NCI-H2107 treated with DMSO at 0.1 percent for 48 hours (cell line): ENCODE results near the gene RASA2.
A peak's percentile ranks its signal among the peaks of the same experiment; 100 is the strongest.
"Not testable (repeated sequence)": the region's sequence is repeated elsewhere in the genome, so short reads cannot be mapped to it uniquely, and the experiment has no call there.

Experiments used
- DNase-seq: peaks from one replicate; lab custom pipeline; 2025; ENCODE audit not compliant: unreplicated experiment; lab: John Stamatoyannopoulos, UW

RASA2 gene

DNA sequence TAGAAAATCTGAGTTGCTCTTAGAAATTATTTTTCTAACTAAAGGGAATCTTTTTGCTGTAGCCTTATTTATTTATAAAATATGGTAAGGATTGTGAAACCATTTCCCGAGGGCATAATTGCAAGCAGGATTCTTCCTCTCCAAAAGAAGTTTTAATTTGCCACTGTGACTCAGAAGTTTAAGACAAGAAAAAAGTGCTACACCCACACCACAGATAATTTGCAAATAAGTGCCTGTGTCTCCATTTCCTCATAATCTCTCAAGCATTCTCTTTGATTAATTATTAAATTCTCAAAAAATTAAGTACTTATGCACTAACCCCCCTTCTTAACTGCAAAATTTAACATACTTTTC is 43.6 kb downstream of the RASA2 start:
- DNase-seq: no peak

GRCh38 chr3:141532609-141533008 is 45.8 kb downstream of the RASA2 start:
- no peak for DNase-seq

DNA sequence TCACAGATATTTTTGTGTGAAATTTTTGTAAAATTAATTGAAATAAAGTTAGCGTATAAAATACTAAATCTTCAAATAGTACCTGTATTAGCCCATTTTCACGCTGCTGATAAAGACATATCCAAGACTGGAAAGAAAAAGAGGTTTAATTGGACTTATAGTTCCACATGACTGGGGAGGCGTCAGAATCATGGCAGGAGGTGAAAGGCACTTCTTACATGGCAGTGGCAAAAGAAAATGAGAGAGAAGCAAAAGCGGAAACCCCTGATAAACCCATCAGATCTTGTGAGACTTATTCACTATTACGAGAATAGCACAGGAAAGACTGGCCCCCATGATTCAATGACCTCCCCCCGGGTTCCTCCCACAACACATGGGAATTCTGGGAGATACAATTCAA is 49.2 kb downstream of the RASA2 start:
- not testable (repeated sequence) for DNase-seq

GRCh38 chr3:141537856-141538255 is 51.0 kb downstream of the RASA2 start:
- no peak for DNase-seq

- DNase-seq: no peak
Observed at GRCh38 chr3:141538568-141539240, 51.9 kb downstream of the RASA2 start.

DNA sequence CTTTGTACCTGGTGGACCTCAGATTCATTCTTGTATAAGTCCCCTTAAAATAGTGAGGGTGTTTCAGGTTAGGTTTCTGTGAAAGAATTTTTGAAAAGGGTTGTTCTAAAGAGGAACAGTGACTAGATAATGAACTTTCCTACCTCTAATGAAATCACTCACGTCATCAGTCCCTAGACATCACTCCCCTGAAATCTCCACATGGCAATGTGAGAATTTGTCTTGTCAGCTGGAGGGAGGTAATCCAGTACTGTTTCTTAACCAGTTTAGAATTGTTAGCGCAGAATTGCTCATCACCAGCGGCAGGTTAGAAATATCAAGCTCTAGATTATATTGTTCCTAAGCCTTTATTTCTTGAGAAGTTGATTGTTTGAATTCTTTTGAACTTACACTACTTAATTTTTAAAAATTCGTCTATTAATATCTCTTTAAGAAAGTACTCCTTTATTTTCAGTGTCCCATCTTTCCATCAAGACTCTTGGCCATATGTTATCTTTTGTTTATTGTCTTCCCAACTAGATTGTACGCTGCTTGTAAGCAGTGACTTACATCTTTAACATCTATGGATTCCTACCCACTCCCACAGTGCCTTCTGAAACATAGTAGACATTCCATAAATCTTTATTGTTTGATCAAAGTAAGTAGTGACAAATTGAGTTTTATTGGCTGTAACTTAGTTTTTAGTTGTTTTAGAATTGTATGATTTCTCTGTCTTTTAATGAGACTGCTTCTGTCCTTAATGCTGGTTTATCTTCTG is 52.8 kb downstream of the RASA2 start:
- DNase-seq: no peak

GRCh38 chr3:141540531-141540930 is 53.7 kb downstream of the RASA2 start:
- no peak for DNase-seq

DNA sequence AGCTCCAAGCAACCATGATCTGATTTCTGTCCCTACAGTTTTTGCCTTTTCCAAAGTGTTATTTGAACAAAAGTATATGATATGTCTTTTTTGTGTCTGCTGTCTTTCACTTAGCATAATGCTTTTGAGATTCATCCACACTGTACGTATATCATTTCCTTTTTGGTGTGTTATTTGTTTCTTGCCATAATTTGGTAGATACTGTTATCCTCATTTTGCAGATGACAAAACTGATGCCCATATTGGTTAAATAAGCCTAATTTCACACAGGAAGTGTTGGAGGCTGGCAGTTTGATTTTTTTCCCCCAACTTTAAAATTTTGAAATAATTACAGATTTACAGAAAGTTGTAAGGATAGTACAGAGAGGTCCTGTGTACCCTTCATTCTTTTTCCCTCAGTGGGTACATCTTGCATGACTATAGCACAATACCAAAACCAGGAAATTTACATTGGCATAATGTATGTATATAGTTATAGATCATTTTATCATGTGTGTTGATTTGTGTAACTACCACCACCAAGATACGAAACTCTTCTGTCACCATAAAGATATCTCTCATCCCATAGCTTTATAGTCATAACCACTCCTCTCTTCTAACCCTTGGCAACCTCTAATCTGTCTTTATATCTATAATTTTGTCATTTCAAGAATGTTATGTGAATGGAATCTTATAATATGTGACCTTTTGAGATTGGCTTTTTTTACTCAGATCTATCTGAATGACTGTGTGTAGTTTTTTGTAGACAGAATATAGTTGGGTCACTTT is 55.6 kb downstream of the RASA2 start:
- DNase-seq: no peak

- DNase-seq: no peak
Observed at GRCh38 chr3:141542989-141543388, 56.2 kb downstream of the RASA2 start.

- no peak for DNase-seq
Observed at GRCh38 chr3:141544697-141545096, 57.9 kb downstream of the RASA2 start.

- DNase-seq: no peak
Observed at GRCh38 chr3:141546081-141546480, 59.3 kb downstream of the RASA2 start.

DNA sequence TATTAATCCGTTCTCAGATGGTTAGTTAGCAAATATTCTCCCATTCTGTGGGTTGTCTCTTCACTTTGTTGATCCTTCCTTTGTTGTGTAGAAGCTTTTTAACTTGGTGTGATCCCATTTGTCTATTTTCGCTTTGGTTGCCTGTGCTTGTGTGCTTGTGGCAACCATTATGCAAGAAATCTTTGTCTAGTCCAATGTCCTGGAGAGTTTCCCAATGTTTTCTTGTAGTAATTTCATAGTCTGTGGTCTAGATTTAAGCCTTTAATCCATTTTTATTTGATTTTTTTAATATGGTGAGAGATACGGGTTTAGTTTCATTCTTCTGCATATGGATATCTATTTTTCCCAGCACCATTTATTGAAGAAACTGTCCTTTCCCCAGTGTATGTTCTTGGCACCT is 59.8 kb downstream of the RASA2 start:
- no peak for DNase-seq

- no peak for DNase-seq
Observed at GRCh38 chr3:141547791-141548190, 61.0 kb downstream of the RASA2 start.

DNA sequence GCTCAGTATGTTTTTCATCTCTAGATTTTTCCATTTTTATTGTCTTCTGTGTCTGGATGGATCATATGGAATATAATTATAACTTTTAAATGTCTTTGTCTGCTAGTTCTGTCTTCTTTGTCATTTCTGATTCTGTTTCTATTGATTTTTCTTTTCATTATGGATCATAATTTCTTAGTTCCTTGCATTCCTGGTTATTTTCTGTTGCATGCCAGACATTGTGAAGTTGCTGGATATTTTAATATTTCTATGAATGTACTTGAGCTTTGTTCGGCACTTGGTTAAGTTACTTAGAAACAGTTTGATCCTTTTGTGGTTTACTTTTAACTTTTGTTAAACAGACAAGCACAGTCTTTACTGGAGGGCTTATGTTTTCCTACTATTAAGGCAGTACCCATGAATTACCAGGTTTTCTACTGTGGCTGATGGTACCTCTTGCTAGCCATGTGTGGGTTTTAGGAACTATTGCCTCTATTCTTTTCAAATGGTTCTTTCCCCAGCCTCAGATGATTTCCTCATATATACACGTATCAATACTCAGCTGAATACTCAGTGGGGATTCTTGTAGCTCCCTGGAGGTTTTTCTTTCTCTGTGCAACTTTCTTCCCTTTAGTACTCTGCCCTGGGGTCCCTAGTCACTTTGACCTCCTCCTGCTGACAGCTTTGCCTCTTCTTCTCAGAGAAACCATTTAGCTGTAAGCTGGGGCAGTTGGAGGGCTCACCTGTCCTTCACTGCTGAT is 64.3 kb downstream of the RASA2 start:
- DNase-seq: no peak

- DNase-seq: no peak
Observed at GRCh38 chr3:141552440-141552991, 65.7 kb downstream of the RASA2 start.

- no peak for DNase-seq
Observed at GRCh38 chr3:141553055-141553454, 66.2 kb downstream of the RASA2 start.

- DNase-seq: no peak
Observed at GRCh38 chr3:141556034-141556433, 69.2 kb downstream of the RASA2 start.

DNA sequence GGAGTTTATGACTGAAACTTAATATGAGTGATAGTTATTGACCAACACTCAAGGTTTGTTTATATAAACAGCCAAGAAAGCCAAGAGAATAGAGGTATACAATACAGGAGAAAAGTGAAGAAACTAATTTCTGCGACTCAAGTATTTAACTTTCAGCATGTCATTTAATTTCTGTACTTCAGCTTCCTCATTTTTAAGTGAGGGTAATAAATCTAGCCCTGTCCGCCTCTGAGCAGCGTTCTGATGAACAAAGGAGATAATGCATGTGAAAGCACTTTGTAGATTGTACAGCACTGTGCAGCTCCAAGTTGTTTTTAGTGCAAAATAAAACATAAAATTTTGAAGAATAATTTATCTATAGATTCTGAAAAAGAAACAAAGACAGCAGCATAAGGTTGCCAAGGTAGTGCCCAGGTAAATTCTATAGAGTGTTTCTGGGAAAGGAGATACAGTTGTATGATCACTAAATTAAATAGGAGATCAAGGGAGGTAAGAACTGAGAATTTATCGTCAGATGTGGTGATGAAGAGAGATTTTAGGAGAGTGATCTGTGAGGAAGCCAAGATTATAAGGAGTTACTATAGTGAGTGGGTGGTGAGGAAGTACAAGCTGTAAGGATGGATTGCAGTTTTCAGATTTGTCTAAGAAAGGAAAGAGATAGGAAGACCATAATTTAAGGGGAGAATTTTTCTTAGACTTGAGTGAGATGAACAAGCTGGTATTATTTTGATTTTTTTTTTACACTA is 71.3 kb downstream of the RASA2 start:
- no peak for DNase-seq

DNA sequence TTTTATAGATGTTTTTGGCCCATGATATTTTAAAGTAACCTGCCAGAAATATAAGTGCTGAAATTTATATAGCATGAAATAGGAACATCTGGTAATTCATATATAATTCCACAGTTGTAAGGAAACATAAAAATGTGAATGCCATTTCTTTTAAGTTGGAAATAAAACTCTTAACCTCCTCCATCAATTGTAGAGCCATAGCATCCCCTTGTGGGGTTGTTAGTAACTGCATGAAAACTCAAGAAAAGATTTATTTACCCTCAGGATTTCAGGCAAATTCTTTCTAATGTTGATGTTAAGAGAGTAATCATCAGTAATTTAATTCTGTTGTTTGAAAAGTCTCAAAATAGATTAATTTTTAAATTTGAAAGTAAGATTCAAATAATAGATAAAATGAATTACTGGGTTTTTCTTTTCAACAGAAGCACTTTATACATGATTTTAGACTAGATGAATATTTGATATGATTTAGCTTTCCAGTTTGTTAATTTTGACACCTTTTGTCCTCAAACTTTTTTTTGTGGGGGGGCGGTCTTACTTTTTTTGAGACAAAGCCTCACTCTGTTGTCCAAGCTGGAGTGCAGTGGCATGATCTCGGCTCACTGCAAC is 74.7 kb downstream of the RASA2 start:
- DNase-seq: peak; percentile 27

- DNase-seq: no peak
Observed at GRCh38 chr3:141564241-141564640, 77.4 kb downstream of the RASA2 start.
